ENCODE results near the gene TEX12.
"Not testable (repeated sequence)": the region's sequence is repeated elsewhere in the genome, so short reads cannot be mapped to it uniquely, and the experiment has no call there.

Gene TEX12

GRCh38 chr11:112176077-112176476, 8.9 kb downstream of the TEX12 start:
- no peaks in the 10 kb centered on the region for H3K36me3 Mint-ChIP-seq (ENCODE audit: low read depth)
- no peak overlapping the region for H3K4me3 Mint-ChIP-seq
- peaks cover 7% of the 10 kb centered on the region for H3K4me1 Mint-ChIP-seq (ENCODE audit: low read depth)
- no peak for DNase-seq (ENCODE audit: low spot score)
- no peak overlapping the region for H3K27ac Mint-ChIP-seq
- H3K9me3 Mint-ChIP-seq = no peaks in the 10 kb centered on the region
- peaks cover 35% of the 10 kb centered on the region for H3K27me3 Mint-ChIP-seq (ENCODE audit: low read depth)

GRCh38 chr11:112177589-112177988, 10.4 kb downstream of the TEX12 start:
- Mint-ChIP-seq H3K4me3 (no peak overlapping the region), H3K27ac (no peak overlapping the region), H3K36me3 (ENCODE audit: low read depth) (no peaks in the 10 kb centered on the region), H3K9me3 (no peaks in the 10 kb centered on the region), H3K4me1 (ENCODE audit: low read depth) (peaks cover 7% of the 10 kb centered on the region), H3K27me3 (ENCODE audit: low read depth) (peaks cover 35% of the 10 kb centered on the region)
- no peak for DNase-seq (ENCODE audit: low spot score)

GRCh38 chr11:112178428-112178827, 11.3 kb downstream of the TEX12 start:
- no peak for DNase-seq (ENCODE audit: low spot score)
- Mint-ChIP-seq H3K27me3 (ENCODE audit: low read depth) (peaks cover 35% of the 10 kb centered on the region), H3K9me3 (no peaks in the 10 kb centered on the region), H3K27ac (no peak overlapping the region), H3K36me3 (ENCODE audit: low read depth) (no peaks in the 10 kb centered on the region), H3K4me1 (ENCODE audit: low read depth) (peaks cover 7% of the 10 kb centered on the region), H3K4me3 (no peak overlapping the region)

GRCh38 chr11:112178936-112179335, 11.8 kb downstream of the TEX12 start:
- H3K9me3 Mint-ChIP-seq = no peaks in the 10 kb centered on the region

GRCh38 chr11:112179601-112180000, 12.4 kb downstream of the TEX12 start:
- no peak overlapping the region for H3K4me3 Mint-ChIP-seq
- no peak overlapping the region for H3K27ac Mint-ChIP-seq
- peaks cover 7% of the 10 kb centered on the region for H3K4me1 Mint-ChIP-seq (ENCODE audit: low read depth)
- H3K9me3 Mint-ChIP-seq = no peaks in the 10 kb centered on the region
- no peak for DNase-seq (ENCODE audit: low spot score)
- peaks cover 39% of the 10 kb centered on the region for H3K27me3 Mint-ChIP-seq (ENCODE audit: low read depth)
- H3K36me3 Mint-ChIP-seq (ENCODE audit: low read depth) = no peaks in the 10 kb centered on the region

More at GRCh38 chr11:112178936-112179335, 11.8 kb downstream of the TEX12 start:
- H3K4me3 Mint-ChIP-seq = no peak overlapping the region
- H3K36me3 Mint-ChIP-seq (ENCODE audit: low read depth) = no peaks in the 10 kb centered on the region
- no peak for DNase-seq (ENCODE audit: low spot score)
- no peak overlapping the region for H3K27ac Mint-ChIP-seq
- peaks cover 7% of the 10 kb centered on the region for H3K4me1 Mint-ChIP-seq (ENCODE audit: low read depth)
- H3K27me3 Mint-ChIP-seq (ENCODE audit: low read depth) = peaks cover 39% of the 10 kb centered on the region

- no peak for DNase-seq (ENCODE audit: low spot score)
- Mint-ChIP-seq H3K27ac (no peak overlapping the region), H3K27me3 (ENCODE audit: low read depth) (peaks cover 28% of the 10 kb centered on the region), H3K4me3 (no peak overlapping the region), H3K36me3 (ENCODE audit: low read depth) (no peaks in the 10 kb centered on the region), H3K9me3 (no peaks in the 10 kb centered on the region), H3K4me1 (ENCODE audit: low read depth) (peaks cover 3% of the 10 kb centered on the region)
These were observed 15.7 kb downstream of the TEX12 start for GRCh38 chr11:112182867-112183266.

GRCh38 chr11:112185883-112186282, 18.7 kb downstream of the TEX12 start:
- Mint-ChIP-seq H3K27ac (no peak overlapping the region), H3K4me1 (ENCODE audit: low read depth) (no peaks in the 10 kb centered on the region), H3K36me3 (ENCODE audit: low read depth) (no peaks in the 10 kb centered on the region), H3K27me3 (ENCODE audit: low read depth) (peaks cover 4% of the 10 kb centered on the region), H3K9me3 (no peaks in the 10 kb centered on the region), H3K4me3 (no peak overlapping the region)
- no peak for DNase-seq (ENCODE audit: low spot score)

GRCh38 chr11:112186304-112186703, 19.1 kb downstream of the TEX12 start:
- Mint-ChIP-seq H3K4me3 (no peak overlapping the region), H3K27ac (no peak overlapping the region), H3K9me3 (no peaks in the 10 kb centered on the region), H3K4me1 (ENCODE audit: low read depth) (no peaks in the 10 kb centered on the region), H3K36me3 (ENCODE audit: low read depth) (no peaks in the 10 kb centered on the region), H3K27me3 (ENCODE audit: low read depth) (peaks cover 4% of the 10 kb centered on the region)
- no peak for DNase-seq (ENCODE audit: low spot score)

GRCh38 chr11:112195113-112195512, 27.9 kb downstream of the TEX12 start:
- not testable (repeated sequence) for H3K4me3 Mint-ChIP-seq; H3K27me3 Mint-ChIP-seq (ENCODE audit: low read depth); H3K4me1 Mint-ChIP-seq (ENCODE audit: low read depth); H3K9me3 Mint-ChIP-seq; H3K27ac Mint-ChIP-seq; DNase-seq (ENCODE audit: low spot score); H3K36me3 Mint-ChIP-seq (ENCODE audit: low read depth)

GRCh38 chr11:112195951-112196351, 28.8 kb downstream of the TEX12 start:
- no peaks in the 10 kb centered on the region for H3K36me3 Mint-ChIP-seq (ENCODE audit: low read depth)
- no peak for DNase-seq (ENCODE audit: low spot score)
- no peak overlapping the region for H3K4me3 Mint-ChIP-seq
- H3K27me3 Mint-ChIP-seq (ENCODE audit: low read depth) = peaks cover 5% of the 10 kb centered on the region
- no peaks in the 10 kb centered on the region for H3K4me1 Mint-ChIP-seq (ENCODE audit: low read depth)
- H3K27ac Mint-ChIP-seq = no peak overlapping the region
- H3K9me3 Mint-ChIP-seq = no peaks in the 10 kb centered on the region

GRCh38 chr11:112196519-112197087, 29.4 kb downstream of the TEX12 start:
- Mint-ChIP-seq H3K9me3 (no peaks in the 10 kb centered on the region), H3K4me3 (no peak overlapping the region), H3K27me3 (ENCODE audit: low read depth) (peaks cover 5% of the 10 kb centered on the region), H3K4me1 (ENCODE audit: low read depth) (no peaks in the 10 kb centered on the region), H3K27ac (no peak overlapping the region), H3K36me3 (ENCODE audit: low read depth) (no peaks in the 10 kb centered on the region)
- no peak for DNase-seq (ENCODE audit: low spot score)

- H3K36me3 Mint-ChIP-seq (ENCODE audit: low read depth); H3K4me1 Mint-ChIP-seq (ENCODE audit: low read depth); DNase-seq (ENCODE audit: low spot score); H3K27ac Mint-ChIP-seq; H3K4me3 Mint-ChIP-seq; H3K9me3 Mint-ChIP-seq: not testable (repeated sequence)
- H3K27me3 Mint-ChIP-seq (ENCODE audit: low read depth) = peaks cover 10% of the 10 kb centered on the region
These were observed 31.9 kb downstream of the TEX12 start for GRCh38 chr11:112199101-112199500.

GRCh38 chr11:112200252-112200651, 33.1 kb downstream of the TEX12 start:
- peaks cover 13% of the 10 kb centered on the region for H3K27me3 Mint-ChIP-seq (ENCODE audit: low read depth)
- H3K9me3 Mint-ChIP-seq = no peaks in the 10 kb centered on the region
- H3K27ac Mint-ChIP-seq = no peak overlapping the region
- no peak overlapping the region for H3K4me3 Mint-ChIP-seq
- no peaks in the 10 kb centered on the region for H3K36me3 Mint-ChIP-seq (ENCODE audit: low read depth)
- DNase-seq (ENCODE audit: low spot score) = no peak
- H3K4me1 Mint-ChIP-seq (ENCODE audit: low read depth) = no peaks in the 10 kb centered on the region

- no peak overlapping the region for H3K4me3 Mint-ChIP-seq
- H3K36me3 Mint-ChIP-seq (ENCODE audit: low read depth) = no peaks in the 10 kb centered on the region
- H3K27me3 Mint-ChIP-seq (ENCODE audit: low read depth) = peaks cover 31% of the 10 kb centered on the region
- no peak overlapping the region for H3K27ac Mint-ChIP-seq
- H3K4me1 Mint-ChIP-seq (ENCODE audit: low read depth) = peaks cover 2% of the 10 kb centered on the region
- no peaks in the 10 kb centered on the region for H3K9me3 Mint-ChIP-seq
- DNase-seq (ENCODE audit: low spot score) = no peak
These were observed 38.9 kb downstream of the TEX12 start for GRCh38 chr11:112206071-112206470.

- no peak overlapping the region for H3K4me3 Mint-ChIP-seq
- no peaks in the 10 kb centered on the region for H3K36me3 Mint-ChIP-seq (ENCODE audit: low read depth)
- peaks cover 10% of the 10 kb centered on the region for H3K4me1 Mint-ChIP-seq (ENCODE audit: low read depth)
- H3K9me3 Mint-ChIP-seq = no peaks in the 10 kb centered on the region
- H3K27me3 Mint-ChIP-seq (ENCODE audit: low read depth) = peaks cover 28% of the 10 kb centered on the region
- no peak overlapping the region for H3K27ac Mint-ChIP-seq
- DNase-seq (ENCODE audit: low spot score) = no peak
These were observed 43.7 kb downstream of the TEX12 start for GRCh38 chr11:112210890-112211289.
